Activated CD4-positive, alpha-beta T cell treated with anti-CD3 and anti-CD28 coated beads, Interleukin-2, Interleukin-4, amounts not matched to agents 100 ng/mL and 50 ng/mL, durations not matched to agents 16 hours and 8 hours (primary cell): ENCODE measurements around the gene RPS2.
"Not testable (repeated sequence)": the region's sequence is repeated elsewhere in the genome, so short reads cannot be mapped to it uniquely, and the experiment has no call there.

ENCODE experiments used
- DNase-seq: peaks from one replicate; pipeline ENCODE4 v3.0.0-alpha.2; 2020; ENCODE audit warnings: low spot score

The RPS2 gene

DNA sequence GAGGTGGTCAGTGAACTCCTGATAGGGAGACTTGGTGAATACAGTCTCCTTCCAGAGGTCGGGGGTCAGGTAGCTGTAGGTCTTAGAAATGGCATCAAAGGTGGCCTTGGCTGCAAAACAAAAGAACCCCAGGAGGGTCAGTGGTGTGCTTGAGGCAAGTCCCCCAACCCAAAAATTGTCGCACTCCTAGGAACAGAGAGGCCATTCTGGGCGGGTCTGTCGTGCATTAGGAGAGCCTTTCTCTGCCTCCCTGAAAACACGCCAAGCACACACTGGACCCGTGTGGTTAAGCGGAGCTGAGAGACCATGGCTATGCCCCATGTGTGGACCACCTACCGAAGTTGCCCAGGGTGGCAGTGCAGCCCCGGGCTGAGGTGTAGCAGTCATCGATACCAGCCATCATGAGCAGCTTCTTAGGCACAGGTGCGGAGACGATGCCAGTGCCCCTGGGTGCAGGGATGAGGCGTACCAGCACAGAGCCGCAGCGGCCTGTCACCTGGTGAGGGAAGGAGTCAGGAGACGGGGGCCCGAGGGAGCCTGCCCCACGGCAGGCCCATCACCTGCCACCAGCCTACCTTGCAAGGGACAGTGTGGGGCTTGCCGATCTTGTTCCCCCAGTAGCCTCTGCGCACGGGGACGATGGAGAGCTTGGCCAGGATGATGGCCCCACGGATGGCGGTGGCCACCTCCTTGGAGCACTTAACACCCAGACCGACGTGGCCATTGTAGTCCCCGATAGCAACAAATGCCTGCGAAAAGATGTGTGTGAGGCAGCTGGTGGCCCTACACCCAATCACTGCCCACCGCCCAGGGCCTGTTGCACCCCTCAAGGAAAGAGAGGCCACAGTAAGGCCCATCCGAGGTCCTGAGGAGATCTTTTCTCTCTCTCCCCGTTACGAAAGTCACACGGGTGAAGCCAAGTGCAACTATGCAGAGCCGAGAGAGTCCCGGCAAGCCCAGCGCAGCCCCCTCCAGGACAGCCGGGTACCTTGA is 2.2 kb downstream of the RPS2 start:
- DNase-seq = not testable (repeated sequence)

- DNase-seq = peak; percentile 54
These were observed 3.0 kb downstream of the RPS2 start for GRCh38 chr16:1961651-1962067.

- DNase-seq = peak; percentile 64
These were observed 3.7 kb downstream of the RPS2 start for GRCh38 chr16:1960665-1961630.

DNA sequence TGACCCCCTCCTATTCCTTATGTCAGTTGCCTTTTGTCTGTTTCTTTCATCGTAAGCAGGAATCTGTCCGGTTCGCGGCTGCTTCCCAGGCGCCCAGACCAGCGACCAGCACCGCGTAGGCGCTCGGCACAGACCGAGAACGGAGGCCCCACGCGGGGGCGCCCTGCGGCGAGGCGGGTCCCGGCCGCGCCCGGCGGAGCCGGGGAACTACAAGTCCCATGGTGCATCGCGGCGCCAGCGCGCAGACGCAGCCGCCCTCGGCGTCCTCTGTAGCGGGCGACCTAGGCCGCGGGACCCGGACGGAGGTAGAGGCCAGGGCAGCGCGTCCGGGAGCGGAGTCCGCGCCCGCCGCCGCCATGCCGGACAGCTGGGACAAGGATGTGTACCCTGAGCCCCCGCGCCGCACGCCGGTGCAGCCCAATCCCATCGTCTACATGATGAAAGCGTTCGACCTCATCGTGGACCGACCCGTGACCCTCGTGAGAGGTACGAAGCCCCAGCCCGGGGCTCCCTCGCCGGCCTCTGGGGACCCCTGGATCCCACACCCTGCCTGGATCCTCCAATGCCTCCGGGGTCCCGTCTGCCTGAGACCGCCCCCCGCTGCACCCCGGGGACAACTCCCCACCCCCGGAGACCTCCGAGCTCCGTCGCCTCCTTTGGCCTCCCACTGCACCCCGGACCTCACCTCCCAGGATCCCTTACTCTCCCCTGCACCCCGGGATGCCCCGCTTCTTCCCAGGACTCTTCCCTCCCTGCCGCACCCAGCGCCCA is 5.2 kb downstream of the RPS2 start, which contains the start of gene NDUFB10:
Gene NDUFB10 (plus strand): TSS at position 270 of the 771 bp plus-strand sequence. CDS start 87 bp downstream, at position 357.
- peak; percentile 94 for DNase-seq

DNA sequence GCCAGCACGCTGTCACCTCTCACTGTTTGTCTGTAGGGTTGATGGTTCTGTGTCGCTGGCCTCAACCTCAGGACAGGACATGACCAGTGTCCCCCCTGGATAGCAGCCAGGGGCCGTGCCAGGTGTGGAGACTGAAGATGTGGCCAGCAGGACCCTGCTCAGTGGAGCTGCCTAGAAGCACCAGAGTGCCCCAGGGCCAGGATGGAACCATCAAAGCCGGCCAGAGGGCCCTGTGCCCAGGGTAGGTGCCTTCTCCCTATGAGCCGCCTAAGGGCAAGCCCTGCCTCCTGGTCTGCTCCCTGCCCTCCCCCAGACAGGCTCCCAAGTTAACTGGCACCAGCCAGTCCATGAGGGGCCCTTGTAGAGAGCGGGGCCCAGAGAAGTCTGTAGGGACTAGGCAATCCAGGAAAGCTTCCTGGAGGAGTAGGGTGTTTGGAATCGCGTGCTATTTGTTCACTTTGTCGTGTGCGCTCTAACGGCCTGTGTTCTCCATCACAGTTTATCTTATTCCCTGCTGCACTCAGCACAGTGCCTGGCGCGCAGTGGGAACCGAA is 5.8 kb downstream of the RPS2 start:
- no peak for DNase-seq

- DNase-seq = not testable (repeated sequence)
These were observed 6.5 kb downstream of the RPS2 start for GRCh38 chr16:1958143-1958491.

GRCh38 chr16:1957434-1958142 is 7.0 kb downstream of the RPS2 start:
- DNase-seq = not testable (repeated sequence)

DNA sequence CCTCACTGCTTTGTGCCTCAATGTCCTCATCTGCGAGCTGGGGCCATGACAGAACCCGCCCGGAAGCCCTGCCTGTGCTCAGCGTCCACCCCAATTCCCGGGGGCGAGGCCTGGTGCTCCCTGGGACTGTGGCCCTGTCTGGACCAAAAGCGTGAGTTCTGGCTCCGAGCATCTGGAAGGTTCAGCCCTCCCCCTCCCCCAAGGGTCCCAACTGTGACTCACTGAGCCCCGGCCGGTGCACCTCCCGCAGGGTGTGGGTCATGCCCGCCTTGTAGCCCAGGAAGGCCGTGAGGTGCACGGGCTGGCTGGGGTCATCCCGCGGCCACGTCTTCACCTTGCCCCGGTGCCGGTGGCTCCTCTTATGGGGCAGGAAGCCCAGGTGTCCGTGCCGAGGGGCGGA is 10.9 kb downstream of the RPS2 start:
- no peak for DNase-seq

DNA sequence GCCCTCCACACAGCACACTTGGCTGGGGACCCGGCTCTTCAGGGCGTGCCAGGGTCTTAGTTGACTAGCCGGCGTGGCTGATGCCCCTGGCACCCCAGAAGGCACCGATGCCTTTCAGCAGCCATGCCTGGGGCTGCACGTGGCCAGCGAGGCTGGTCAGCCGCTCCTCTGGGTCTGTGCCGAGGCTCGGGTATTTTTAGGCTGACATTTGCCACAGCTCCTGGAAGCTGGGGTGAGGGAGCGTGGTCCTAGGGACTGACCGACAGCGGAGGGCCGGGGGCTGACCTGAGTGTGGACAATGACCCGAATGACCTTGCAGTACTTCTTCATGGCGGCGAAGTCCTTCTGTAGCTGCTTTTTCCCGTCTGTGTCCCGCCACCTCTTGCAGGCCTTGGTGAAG is 14.1 kb downstream of the RPS2 start:
- DNase-seq = no peak

- no peak for DNase-seq
These were observed 14.6 kb downstream of the RPS2 start for GRCh38 chr16:1950047-1950446.

DNA sequence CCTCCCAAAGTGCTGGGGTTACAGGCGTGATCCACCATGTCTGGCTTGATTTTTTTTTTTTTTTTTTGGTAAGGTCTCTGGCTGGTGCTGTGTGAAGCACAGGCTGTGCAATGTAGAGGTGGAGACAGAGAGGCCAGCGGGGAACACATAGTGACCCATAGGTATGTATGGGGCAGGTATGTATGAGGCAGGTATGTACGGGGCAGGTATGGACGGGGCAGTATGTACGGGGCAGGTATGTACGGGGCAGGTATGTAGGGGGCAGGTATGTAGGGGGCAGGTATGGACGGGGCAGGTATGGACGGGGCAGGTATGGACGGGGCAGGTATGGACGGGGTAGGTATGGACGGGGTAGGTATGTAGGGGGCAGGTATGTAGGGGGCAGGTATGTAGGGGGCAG is 15.1 kb downstream of the RPS2 start:
- no peak for DNase-seq

DNA sequence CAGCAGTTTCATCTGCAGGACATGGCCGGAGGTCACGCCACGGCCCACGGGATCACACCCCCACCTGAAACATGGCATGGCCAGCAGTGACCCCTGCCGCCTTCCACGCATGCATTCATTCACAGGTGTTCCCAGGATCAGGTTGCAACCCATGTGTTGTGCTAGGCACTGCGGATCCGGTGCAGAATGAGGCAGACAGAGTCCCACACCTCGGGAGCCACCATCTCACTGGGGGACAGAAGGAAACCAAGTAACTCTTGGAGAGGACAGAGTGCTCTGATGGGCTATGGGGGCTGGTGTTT is 17.3 kb downstream of the RPS2 start:
- DNase-seq = no peak

GRCh38 chr16:1946495-1947368 is 17.9 kb downstream of the RPS2 start:
- DNase-seq = no peak

- no peak for DNase-seq
These were observed 18.9 kb downstream of the RPS2 start for GRCh38 chr16:1945559-1946391.

DNA sequence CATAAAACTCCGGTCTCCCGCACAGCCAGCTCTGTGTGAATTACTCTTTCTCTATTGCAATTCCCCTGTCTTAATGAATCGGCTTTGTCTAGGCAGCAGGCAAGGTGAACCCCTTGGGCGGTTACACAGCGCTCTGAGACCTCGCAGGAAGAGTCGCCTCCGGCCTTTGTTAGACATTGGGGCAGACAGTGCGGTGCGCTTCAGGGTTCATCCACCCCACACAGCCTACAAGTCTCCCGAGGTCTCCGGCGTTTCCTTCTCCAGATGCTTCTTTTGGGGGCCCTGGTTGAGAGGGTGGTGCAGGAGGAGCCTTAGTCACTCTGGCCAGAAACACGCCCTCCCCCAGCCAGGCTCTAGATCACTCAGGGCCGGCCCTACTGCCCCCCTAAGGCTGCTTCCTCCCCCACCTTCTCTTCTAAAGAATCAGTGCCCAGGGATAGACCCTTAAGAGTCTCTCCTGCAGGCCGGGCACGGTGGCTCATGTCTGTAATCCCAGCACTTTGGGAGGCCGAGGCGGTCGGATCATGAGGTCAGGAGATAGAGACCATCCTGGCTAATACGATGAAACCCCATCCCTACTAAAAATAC is 19.9 kb downstream of the RPS2 start:
- DNase-seq = no peak

- peak; percentile 100 for DNase-seq
These were observed 21.6 kb downstream of the RPS2 start, which contains the start of gene MSRB1 for GRCh38 chr16:1942810-1943726. Gene MSRB1 (minus strand): TSS chr16:1943199. CDS start chr16:1943156, 43 bp downstream.

DNA sequence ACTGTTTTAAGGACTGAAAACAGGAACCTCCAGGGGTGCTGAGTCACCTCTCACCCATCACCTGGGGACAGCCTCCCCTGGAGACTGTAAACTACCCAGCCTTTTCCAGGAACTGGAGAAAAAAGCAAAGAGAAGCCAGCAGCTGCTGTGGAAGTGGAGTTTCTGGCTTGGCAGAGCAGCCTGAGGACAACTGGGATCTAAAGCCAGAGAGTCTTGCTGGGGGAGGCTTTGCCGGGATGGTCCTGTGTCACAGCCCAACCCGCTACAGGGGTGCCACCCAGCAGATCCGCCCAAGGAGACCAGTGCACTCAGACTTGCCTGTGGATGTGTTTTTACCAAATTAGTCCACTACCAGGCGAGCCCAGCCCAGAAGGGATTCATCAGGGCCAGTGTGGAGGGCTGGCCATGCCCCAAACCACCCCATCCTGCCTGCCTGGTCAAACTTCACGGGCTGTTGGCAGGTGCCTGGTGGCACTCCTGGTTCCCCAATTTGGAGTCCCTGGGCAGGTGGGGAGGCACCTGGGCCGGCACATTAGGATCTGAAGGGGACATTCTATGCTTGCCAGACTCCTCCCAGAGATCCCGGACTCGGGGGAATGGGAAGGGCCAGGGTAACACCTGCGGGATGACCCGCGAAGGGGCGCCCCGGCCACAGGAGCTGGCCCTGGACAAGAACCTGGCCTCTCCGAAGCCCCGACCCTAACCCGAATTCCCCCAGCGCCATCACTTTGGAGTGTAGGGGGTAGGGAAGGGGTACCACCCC is 22.4 kb downstream of the RPS2 start:
- peak; percentile 33 for DNase-seq
